GM21619 (cell line): Measurements from ENCODE around the gene CALHM6.

Experiments
- ATAC-seq: cut with Tn5 transposase; IDR thresholded peaks from one replicate; pipeline ENCODE4 v1.9.1; 2021; ENCODE audit not compliant: unreplicated experiment

CALHM6 gene

DNA sequence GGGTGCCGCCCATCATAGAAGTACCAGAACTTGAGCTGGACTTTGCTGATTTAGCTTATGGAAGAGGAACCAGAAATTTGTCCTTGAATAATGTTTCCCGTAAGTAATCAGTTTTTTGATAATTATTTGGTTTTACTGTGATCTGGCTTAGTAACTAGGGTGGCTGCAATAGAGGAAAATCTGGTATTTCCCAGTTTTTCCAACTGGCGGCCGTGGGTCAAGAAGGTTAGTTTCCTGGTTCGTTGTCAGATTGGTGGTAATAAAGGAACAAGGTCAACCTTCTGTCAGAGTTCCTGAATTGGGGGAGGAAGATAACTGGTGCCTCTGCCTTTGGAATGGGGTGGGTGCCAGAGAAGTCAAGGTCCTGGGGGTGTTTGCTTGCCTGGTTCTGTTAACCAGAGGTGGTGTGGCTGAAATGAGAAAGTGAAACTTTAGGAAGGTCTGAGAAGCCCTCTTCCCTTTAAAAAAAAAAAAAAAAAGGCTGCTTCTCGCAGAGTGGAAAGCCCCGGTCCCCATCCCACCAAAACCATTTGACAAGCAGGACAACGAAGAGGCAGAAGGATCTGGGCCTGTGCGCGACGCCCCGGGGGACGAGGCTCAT lies at the start of gene CALHM6:
TSS of gene CALHM6 (plus strand) at position 45 of the 601 bp plus-strand sequence. CDS start at position 600, 555 bp downstream.
- peak; percentile 8 for ATAC-seq

DNA sequence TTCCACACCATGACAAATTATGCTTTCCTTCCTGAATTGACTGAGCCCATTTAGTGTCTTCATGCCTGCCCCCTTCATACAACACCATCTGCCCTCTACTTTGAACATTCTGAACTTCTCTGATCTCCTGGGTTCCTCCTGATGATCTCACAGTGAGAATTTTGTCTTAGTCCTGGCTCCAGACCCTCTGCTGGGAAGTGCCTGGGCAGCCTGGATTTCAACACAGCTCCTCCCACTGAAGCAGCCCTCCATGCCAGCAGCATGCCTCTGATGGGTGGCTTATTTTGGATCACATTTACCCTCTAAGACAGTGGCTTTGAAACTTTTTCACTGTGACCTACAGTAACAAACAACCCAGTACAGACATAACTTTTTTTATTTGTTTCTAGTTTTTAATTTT lies 48.9 kb upstream of the CALHM6 start:
- no peak for ATAC-seq

DNA sequence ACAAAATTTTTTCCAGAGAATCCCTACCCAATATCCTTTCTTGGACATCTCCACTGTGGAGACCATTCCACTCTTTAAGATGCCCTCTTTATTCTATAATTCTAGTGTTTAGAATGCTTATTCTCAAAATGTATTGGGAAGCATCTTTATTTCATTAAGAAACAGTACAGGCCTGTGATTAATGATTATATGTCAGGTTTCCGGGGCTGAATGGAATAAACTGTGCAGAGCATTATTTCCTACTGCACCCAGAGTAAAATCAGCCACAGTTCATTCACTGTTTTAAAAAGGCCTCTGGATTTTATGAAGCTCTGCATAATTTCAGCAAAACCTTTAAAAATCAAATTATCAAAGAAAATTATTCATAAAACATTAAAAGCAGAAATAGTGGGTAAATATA lies 47.8 kb upstream of the CALHM6 start:
- ATAC-seq, result no peak

DNA sequence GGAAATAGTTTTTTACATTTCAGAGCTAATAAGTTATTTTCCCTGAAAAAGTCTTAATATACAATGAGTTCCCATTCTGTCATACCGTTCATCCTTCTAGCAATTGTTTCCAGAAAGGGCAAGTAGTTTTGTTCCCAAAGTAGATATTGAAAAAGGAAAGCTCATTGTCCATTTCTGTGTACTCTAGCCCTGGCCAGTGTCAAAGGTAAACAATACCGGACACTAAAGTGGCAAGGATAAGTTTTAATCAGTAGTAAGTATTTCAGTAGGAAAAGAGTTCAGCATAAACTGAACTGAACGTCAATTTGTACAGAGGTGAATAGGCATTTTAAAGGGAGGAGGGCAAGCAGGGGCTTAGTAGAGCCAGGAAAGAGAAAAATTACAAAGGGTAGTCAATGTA lies 43.5 kb upstream of the CALHM6 start:
- ATAC-seq, result no peak

DNA sequence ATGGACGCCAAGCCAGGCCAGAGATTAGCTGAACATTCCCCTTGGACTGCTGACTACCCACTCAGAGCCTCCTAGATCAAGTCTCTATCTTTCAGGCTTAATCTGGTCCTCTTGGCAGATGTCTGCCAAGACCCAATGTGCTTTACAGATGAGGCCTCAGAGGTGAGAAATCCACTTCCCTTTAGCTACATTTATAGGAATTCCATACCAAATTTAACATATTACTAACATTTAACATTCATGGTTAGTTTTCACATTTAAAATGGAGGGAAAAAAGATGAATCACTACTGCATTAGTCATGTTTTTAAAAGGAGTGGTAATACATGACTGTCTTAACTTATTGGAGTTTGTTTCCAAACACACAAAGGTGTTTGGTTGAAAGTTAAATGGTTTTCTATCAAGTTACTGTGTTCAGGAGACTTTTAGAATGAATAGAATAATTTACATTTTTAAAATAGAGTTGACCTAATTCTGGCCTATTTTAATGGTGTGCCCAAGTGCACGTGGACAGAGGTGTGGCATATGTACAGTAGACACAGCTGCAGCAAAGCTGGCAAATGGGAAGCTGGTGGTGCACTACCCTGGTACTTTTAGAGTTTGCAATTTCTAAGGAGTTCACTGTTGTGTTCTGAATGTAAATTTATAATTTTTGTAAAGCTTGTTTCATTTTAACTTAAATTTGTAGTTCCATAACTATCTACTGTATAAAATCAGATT lies 41.9 kb upstream of the CALHM6 start:
- ATAC-seq, result no peak

DNA sequence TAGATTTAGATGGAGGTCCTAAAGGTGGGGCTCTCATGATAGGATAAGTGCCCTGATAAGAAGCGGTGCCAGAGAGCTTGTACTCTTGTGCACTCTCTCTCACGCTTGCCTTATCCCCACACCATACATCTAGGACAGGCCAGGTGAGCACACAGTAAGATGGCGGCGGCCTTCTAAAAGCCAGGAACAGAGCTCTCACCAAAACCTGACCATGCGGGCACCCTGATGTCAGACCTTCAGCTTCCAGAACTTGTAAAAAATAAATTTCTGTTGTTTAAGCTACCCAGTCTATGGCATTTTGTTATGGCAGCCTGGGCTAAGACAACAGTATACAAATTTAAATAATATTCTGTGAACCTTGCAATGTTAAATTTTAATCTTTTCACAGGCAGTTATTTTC lies 40.8 kb upstream of the CALHM6 start:
- no peak for ATAC-seq

DNA sequence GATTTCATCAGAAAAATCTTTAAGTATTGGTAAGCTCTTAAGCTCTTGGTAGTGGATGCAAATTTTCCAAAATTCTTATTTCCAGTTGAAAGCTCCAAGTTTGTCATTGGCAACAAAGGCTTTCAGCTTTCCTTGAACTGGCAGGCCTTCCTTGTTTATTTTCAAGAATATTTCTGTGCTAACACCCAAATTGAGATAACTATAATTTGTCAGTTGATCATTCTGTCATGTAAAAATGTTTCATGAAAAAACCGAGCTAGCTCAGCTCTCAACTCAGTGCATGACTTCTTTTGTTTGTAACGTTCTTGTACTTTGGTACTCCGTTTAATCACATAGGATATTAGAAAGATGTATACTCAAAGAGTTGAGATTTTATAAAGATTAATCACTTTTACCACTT lies 38.9 kb upstream of the CALHM6 start:
- no peak for ATAC-seq

DNA sequence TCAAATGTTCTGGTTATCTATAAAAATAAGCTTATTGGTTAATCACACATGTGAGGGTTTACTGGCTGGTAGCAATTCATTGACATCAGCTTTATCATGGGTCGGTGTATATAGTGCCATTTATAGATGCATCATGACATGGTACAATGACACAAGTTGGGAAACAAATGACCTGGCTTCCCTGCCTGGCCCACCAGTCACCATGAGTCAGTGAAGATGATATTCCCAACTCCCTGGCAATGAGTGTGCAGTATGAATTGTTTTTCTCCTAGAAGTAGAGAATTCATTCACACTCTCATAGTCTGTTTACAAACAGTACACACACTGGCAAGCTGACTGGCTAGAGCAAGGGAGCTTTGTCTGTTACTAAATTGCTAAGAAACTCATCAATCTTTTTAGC lies 37.2 kb upstream of the CALHM6 start:
- no peak for ATAC-seq

DNA sequence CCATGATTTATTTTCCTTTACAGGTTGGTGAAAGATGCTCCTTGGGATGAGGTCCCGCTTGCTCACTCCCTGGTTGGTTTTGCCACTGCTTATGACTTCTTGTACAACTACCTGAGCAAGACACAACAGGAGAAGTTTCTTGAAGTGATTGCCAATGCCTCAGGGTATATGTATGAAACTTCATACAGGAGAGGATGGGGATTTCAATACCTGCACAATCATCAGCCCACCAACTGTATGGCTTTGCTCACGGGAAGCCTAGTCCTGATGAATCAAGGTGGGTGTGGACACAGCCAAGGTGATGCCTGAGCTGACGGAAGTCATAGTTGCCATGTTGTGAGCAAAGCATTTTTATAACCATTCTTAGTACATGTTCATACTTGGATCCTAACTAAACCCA lies 34.6 kb upstream of the CALHM6 start:
- ATAC-seq, result no peak

DNA sequence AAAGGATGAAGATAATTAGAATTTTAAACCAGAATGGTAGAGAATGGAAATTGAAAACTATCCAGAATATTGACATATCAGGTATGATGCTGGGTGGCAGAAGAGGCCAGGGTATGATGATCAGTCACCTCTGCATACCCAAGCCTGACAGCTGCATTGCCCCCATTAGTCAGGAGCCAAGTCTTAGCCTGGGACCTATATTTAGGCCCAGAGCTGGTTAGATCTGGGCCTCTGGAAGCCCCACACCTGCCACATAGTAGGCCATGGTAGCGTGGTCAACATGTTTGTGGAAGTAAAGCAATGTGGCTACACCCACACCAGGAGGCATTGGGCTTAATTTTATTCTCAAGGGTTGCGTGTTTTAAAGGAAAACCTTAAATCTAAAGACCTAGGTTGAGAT lies 32.1 kb upstream of the CALHM6 start:
- no peak for ATAC-seq

DNA sequence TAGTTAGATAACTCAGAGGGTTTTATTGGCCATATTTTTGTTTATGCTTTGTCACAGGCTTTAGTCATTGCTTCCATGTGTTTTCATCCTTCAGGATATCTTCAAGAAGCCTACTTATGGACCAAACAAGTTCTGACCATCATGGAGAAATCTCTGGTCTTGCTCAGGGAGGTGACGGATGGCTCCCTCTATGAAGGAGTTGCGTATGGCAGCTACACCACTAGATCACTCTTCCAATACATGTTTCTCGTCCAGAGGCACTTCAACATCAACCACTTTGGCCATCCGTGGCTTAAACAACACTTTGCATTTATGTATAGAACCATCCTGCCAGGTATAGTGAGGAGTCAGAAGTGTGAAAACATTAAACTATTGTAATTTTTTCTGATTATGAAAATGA lies 30.3 kb upstream of the CALHM6 start:
- no peak for ATAC-seq

DNA sequence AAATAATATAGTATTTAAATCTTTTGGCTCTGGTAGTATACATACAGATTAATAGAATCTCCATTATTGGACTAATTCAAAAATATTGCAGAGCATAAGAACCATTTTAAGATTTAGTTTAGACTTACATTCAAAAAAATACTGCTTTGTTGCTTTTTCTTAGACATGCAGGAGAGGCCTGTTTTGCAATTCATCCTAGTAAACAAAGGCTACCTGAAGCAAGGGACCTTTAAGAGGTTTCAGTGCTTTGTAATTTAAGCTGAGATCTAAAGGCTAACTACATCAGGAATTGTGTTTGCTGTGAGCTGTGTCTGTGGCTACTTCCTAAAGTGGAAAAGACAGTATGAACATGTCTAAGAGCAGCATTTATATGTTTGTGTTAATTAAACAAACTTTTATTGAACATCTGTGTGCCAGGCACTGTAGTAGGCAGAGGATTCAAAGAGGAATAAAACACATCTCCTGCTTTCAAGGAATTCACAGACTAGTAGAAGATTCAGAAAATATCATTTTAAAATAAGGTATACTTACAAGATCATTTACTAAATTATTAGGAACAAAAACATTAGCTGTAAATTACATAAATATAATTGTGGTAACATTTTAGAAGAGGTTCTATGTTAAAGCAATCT lies 29.1 kb upstream of the CALHM6 start:
- ATAC-seq, result no peak

DNA sequence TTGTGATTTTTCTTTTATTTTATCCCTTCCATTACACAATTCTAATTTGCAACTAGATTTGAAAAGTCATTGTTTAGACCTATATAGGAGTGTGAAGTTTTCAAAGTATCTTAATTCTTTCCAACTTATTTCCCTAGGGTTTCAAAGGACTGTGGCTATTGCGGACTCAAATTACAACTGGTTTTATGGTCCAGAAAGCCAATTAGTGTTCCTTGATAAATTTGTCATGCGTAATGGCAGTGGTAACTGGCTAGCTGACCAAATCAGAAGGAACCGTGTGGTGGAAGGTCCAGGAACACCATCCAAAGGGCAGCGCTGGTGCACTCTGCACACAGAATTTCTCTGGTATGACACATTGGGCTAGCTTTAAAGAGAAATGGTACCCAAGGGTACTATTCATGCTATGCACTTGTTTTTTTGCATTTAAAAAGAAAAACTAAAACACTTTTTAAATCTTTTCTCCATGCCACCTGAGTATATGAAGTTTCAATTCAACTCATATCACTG lies 27.9 kb upstream of the CALHM6 start:
- no peak for ATAC-seq

DNA sequence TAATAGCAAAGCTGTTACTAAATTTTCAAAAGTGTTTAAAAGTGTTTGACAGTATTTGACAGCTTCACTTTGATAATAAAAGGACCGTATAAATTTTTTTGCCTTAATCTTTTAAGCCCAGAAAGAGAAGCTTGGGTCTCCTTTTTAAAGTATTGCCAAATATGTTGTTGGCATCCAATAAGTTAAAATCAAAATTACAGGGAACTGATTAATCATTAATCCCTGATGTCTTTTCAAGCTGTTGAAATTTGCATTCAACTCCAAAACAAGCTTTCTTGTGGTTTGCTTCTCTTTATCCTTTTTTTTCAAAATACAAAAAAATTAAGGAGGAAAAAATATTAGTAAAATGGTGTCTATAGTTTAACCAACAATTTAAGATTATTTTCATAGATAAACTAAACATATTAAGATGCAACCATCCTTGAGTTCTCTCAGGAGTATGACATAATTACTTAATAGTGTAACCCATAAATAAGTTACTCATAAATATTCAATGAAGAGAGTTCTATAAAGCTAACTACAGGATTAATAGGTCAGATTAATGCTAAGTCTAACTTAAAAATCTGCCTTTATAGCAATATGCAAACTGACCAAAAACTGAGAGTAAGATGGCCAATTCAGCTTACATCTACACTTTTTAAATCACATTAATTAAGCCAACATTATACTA lies 27.0 kb upstream of the CALHM6 start:
- peak; percentile 51 for ATAC-seq

DNA sequence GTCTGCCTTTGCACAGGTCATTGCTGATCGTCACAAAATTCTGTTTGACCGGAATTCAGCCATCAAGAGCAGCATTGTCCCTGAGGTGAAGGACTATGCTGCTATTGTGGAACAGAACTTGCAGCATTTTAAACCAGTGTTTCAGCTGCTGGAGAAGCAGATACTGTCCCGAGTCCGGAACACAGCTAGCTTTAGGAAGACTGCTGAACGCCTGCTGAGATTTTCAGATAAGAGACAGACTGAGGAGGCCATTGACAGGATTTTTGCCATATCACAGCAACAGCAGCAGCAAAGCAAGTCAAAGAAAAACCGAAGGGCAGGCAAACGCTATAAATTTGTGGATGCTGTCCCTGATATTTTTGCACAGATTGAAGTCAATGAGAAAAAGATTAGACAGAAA lies 24.6 kb upstream of the CALHM6 start:
- no peak for ATAC-seq

DNA sequence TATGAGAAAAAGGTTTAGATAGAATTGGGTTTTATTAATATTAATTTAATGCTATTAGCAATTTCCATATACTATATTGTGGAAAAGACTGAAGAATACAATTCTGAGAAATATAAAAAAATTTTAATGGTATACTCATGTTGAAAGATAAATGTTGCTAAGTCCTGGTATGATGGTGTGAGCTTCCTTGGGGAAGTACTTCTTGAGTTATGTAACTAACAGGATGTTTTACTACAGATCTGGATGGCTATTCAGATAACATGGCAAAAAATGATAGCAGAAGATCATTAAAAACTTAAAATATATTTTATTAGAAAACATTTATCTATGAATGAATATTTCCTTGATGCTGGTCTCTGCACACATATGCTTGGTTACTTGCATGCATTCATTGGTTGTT lies 23.5 kb upstream of the CALHM6 start:
- ATAC-seq, result no peak

DNA sequence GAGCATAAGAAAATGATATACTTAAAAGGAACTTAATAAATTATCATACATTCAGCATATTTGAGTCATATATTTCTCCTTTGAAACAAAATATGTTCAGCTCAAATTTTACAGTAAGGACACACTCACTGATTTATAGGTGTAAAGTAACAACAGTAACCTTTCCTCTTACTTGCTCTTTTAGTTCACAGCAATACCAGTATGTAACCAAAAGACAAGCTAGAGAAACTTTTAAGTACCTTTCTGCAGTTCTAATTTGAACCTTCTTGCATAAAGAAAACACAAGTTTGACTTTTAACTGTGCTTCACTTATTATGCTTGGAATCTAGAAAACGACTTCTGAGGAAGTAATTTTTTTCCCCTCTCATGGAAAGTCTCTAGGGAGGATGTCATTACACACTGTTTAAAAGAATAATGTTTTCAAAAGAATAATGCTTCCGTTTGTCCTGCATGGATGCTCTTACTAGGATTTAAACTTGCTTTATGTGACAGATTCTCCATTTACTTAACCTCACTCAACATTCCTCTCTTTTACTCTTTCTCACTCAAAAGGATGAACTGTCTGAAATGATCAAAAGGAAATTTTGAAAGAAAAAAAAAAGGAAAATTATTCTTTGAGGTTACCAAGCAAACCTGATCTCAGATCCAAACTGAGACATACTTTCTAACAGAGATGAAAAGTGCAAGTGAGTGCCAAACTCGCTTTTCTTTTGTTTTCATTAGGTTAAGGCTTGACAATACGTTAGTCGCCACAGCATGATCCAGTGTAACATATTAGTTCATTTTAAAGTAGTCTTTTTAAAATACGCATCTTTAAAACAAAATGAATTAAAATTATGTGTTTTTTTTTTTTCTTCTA lies 22.4 kb upstream of the CALHM6 start:
- ATAC-seq, result no peak

DNA sequence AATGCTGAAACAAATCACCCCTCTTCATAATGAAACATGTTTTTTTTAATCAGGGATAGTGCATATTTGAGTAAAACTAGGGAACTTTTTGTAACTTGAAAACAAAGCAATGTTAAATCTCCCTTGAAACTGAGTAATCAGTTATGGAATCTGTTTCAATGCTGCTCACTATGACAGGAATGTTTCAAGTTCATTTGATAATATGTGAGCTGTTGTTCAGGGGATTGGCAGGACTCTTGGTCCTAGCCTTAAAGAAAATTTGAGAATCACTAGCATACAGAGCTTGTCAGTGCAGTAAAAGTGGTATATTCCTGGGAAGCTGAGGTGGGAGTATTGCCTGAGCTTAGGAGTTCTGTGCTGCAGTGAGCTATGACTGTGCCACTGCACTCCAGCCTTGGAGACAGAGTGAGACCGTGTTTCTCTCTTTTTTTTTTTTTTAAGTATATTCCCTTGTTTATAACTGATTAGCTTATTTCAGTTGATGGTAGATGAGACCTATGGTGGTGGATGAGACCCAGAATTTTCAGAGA lies 21.6 kb upstream of the CALHM6 start:
- ATAC-seq, result no peak

DNA sequence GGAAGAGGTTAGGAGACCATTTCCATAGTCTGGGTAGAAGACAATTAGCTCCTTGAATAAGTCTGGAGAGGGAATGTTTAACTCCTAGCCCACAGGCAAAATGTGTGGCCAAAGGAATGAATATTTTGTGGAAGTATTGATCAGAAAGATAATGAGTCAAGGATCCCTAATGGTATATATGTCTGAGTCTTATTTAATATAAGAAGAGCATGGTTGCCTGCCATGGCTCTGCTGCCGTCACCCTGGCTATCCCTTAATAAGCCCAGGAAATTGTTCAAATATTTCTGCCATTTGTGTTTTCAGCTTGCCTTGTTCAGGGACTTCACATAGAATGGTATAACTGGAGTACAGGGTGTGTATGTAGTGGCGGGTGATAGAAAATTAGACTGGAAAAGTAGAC lies 18.1 kb upstream of the CALHM6 start:
- no peak for ATAC-seq

DNA sequence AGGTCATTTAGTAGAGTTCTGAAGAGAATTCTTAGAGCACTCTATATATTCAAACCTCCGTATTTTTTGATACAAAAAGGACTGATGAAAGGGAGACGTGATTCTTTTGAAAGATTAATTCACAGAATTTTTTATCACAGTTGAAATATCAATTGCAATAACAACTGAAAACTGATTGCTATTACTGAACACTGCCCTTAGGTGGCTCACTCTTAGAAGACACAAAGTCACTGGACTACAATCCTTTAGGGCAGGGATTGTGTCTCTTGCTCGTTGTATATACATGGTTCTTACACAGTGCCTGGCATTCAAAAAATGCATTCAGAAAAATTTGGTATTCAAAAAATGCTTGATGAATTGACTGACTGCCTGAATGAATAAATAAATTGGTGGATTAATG lies 17.1 kb upstream of the CALHM6 start:
- ATAC-seq, result peak; percentile 67

DNA sequence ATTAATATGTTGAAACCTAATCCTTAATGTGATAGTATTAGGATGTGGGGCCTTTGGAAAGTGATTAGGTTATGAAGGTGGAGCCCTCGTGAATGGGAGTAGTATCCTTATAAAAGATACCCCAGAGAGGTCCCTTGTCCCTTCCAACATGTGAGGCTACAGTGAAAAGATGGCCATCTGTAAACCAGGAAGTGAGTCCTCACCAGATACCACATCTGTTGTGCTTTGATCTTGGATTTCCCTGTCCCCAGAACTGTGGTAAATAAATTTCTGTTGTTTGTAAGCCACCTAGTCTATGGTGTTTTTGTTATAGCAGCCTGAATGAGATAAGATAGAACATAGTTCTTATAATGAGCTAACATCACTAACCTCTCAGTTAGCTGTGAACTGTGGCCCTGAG lies 16.6 kb upstream of the CALHM6 start:
- no peak for ATAC-seq
